Upper lobe of left lung (tissue), 6 donors: ENCODE measurements around the gene PAWR. TPM values are rescaled to one million over a fixed set of nuclear protein-coding genes. Genes with fewer than 3 reads are reported as not detected.

Source experiments
- ATAC-seq, 2 donors: fragments of 200-7000 bp; cut with Tn5 transposase; one replicate each; pipeline ENCODE4 v1.9.1; 2022; ENCODE audit warnings: mild to moderate bottlenecking in 2 of 2, moderate library complexity in 2 of 2; ENCODE audit not compliant: low FRiP score in 2 of 2
- DNase-seq, 2 donors: peaks; one replicate each; pipeline ENCODE4 v3.0.0-alpha.2; 2019 to 2020
- H3K27ac ChIP-seq, 4 donors: fragments of 200-600 bp; sonication (generic); one replicate each; pipeline ENCODE4 v1.5.1; 2016 to 2019
- H3K27me3 ChIP-seq, 4 donors: fragments of 200-600 bp; sonication (generic); one replicate each; pipeline ENCODE4 v1.5.1; 2017 to 2019
- H3K36me3 ChIP-seq, 4 donors: fragments of 200-600 bp; sonication (generic); one replicate each; pipeline ENCODE4 v1.5.1; 2016 to 2019
- H3K4me1 ChIP-seq, 4 donors: fragments of 200-600 bp; sonication (generic); one replicate each; pipeline ENCODE4 v1.5.1; 2018 to 2019
- H3K4me3 ChIP-seq, 4 donors: fragments of 200-600 bp; sonication (generic); one replicate each; pipeline ENCODE4 v1.5.1; 2017 to 2019; ENCODE audit warnings: mild to moderate bottlenecking in 2 of 4, moderate library complexity in 1 of 4
- H3K9me3 ChIP-seq, 4 donors: fragments of 200-600 bp; sonication (generic); one replicate each; pipeline ENCODE4 v1.5.1; 2018 to 2019
- CTCF ChIP-seq, 6 experiments: fragments of 450-650 bp in 4 of 6; fragments of 200-600 bp in 2 of 6; sonication (generic) in 2 of 6; IDR thresholded peaks; one replicate each; pipeline ENCODE4 v1.5.1; 2016 to 2019; ENCODE audit warnings: antibody characterized with exemption in 6 of 6
- EP300 ChIP-seq, 4 donors: sonication (generic); formaldehyde crosslinking; IDR thresholded peaks; one replicate each; pipeline ENCODE4 v1.5.1; 2017; ENCODE audit warnings: antibody characterized with exemption in 4 of 4, control low read depth in 2 of 4
- POLR2A ChIP-seq, 4 donors: fragments of 450-650 bp; IDR thresholded peaks; one replicate each; pipeline ENCODE4 v1.5.1; 2016 to 2017; ENCODE audit warnings: antibody characterized with exemption in 4 of 4, mild to moderate bottlenecking in 2 of 4
- POLR2AphosphoS5 ChIP-seq, 2 donors: sonication (generic); formaldehyde crosslinking; IDR thresholded peaks; one replicate each; pipeline ENCODE4 v1.5.1; 2017; ENCODE audit warnings: antibody characterized with exemption in 2 of 2
- WGBS, 2 donors: methylation state at CpG; one replicate each; pipeline ENCODE4 v1.1.5; 2017 to 2018; 5-methylcytosine and 5-hydroxymethylcytosine counted together
- total RNA-seq, 6 donors: library from RNA; depleted of rRNA in 4 of 6; stranded (reverse); fragments of >200 nt in 4 of 6; gene quantifications; one replicate each; pipeline versions ENCODE4 v1.1.0 to v1.2.1, GENCODE V29; 2016 to 2021
- donor health status: DM: no; HTN: no; CAD: no; lungs with moderate emphysema.
- donor health status: DM: no; HTN: yes; CAD: no; lungs with severe emphysema.

Gene PAWR
- total RNA-seq, 6 donors from 2014 or later: 45.1 to 88.0 (median 58.3) TPM

- no peak overlapping the region for H3K27ac ChIP-seq
- TF ChIP-seq CTCF (IDR thresholded peaks at IDR 0.05) (no peak), POLR2AphosphoS5 (IDR thresholded peaks at IDR 0.05) (no peak), POLR2A (IDR thresholded peaks at IDR 0.05) (no peak), EP300 (IDR thresholded peaks at IDR 0.05) (no peak)
- peaks cover 0 to 9% (median 0%) of the 10 kb centered on the region in 4 donors for H3K9me3 ChIP-seq
- peaks cover 19 to 34% (median 31%) of the 10 kb centered on the region in 4 donors for H3K4me1 ChIP-seq
- no peak overlapping the region for H3K4me3 ChIP-seq
- H3K27me3 ChIP-seq: no peaks in the 10 kb centered on the region
- 78 to 86% methylated on average over 3 of the region's 3 CpGs for WGBS, 2 donors
- DNase-seq (no peak), ATAC-seq (no peak)
- H3K36me3 ChIP-seq: peaks cover 0 to 4% (median 0%) of the 10 kb centered on the region in 4 donors
These were observed 127.6 kb downstream of the PAWR start for GRCh38 chr12:79563021-79563740.

DNA sequence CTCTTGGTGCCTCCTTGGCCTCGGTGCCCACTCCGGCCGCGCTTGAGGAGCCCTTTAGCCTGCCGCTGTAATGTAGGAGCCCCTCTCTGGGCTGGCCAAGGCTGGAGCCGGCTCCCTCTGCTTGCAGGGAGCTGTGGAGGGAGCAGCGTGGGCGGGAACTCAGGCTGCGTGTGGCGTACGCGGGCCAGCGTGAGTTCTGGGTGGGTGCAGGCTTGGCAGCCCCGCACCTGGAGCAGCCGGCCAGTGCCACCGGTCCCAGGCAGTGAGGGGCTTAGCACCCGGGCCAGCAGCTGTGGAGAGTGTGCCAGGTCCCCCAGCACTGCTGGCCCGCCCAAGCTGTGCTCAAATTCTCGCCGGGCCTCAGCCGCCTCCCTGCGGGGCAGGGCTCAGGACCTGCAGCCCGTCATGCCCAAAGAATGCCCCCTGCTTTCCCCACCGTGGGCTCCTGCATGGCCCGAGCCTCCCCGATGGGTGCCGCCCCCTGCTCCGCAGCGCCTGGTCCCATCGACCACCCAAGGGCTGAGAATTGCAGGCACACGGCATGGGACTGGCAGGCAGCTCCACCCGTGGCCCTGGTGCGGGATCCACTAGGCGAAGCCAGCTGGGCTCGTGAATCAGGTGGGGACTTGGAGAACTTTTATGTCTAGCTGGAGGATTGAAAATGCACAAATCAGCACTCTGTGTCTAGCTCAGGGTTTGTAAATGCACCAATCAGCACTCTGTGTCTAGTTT lies 129.2 kb downstream of the PAWR start:
- Histone ChIP-seq H3K9me3 (peaks cover 0 to 9% (median 0%) of the 10 kb centered on the region in 4 donors), H3K27me3 (no peaks in the 10 kb centered on the region), H3K36me3 (peaks cover 0 to 4% (median 0%) of the 10 kb centered on the region in 4 donors), H3K4me3 (no peak overlapping the region), H3K4me1 (peaks cover 18 to 36% (median 25%) of the 10 kb centered on the region in 4 donors), H3K27ac (no peak overlapping the region)
- WGBS, 2 donors: 96 to 97% methylated on average over 27 to 33 of the region's 35 CpGs
- TF ChIP-seq CTCF (IDR thresholded peaks at IDR 0.05): no peak
- no peak for TF ChIP-seq POLR2A (IDR thresholded peaks at IDR 0.05)
- no peak for TF ChIP-seq EP300 (IDR thresholded peaks at IDR 0.05)
- TF ChIP-seq POLR2AphosphoS5 (IDR thresholded peaks at IDR 0.05): no peak
- ATAC-seq (no peak), DNase-seq (peak in 1 of 2 donors; percentile 80)

DNA sequence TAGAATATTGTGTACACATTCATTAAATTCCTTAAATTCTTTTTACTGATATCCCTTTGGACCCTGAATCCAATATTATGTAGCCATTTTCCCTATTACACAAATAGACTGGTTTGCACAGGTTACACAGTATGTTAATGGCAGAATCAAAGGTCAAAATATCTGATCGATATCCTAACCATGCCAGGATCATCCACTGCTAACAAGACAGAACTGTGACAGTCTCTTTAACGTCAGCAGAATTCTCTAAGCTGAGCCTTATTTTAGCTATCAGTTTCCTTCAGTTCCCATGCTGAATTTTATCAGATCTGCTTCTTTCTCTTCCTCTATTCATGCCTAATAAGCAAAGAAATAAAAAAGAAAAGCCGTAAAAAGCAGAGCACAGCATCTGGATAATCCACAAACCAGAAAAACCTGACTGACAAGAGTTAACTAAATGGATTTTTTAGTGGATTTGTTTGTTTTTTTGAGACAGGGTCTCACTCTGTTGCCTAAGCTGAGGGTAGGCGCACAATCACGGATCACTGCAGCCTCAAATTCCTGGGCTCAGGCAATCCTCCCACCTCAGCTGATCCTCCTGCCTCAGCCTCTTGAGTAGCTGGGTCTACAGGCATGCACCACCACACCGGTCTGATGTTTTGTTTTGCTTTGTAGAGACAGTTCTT lies 130.4 kb downstream of the PAWR start:
- no peak for DNase-seq

DNA sequence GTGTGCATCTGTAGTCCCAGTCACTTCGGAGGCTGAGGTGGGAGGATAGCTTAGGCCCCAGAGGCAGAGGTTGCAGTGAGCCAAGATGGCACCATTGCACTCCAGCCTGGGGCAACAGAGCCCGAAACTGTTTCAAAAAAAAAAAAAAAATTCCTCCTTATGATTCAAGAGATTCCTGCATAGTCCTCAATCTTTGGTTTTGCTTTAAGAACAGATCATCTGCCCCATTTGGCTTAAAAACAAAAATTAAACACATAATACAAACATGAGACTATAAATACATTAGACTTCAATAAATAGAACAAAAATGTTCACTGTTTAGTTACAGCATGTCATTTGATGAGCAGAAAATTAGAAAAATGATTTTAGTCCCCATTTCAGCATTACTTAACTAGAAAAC lies 131.2 kb downstream of the PAWR start:
- Histone ChIP-seq H3K4me1 (peaks cover 17 to 40% (median 25%) of the 10 kb centered on the region in 4 donors), H3K27ac (peak overlapping the region in 1 of 4 donors; percentile 57), H3K27me3 (no peaks in the 10 kb centered on the region), H3K36me3 (peaks cover 0 to 4% (median 0%) of the 10 kb centered on the region in 4 donors), H3K9me3 (peaks cover 0 to 9% (median 0%) of the 10 kb centered on the region in 4 donors), H3K4me3 (no peak overlapping the region)
- DNase-seq (no peak), ATAC-seq (no peak)
- 76 to 88% methylated on average over 2 of the region's 2 CpGs for WGBS, 2 donors
- TF ChIP-seq POLR2AphosphoS5 (IDR thresholded peaks at IDR 0.05) (no peak), CTCF (IDR thresholded peaks at IDR 0.05) (no peak), EP300 (IDR thresholded peaks at IDR 0.05) (no peak), POLR2A (IDR thresholded peaks at IDR 0.05) (no peak)

More for the DNA sequence above, 130.4 kb downstream of the PAWR start:
- TF ChIP-seq POLR2AphosphoS5 (IDR thresholded peaks at IDR 0.05): no peak
- peak overlapping the region in 1 of 4 donors; percentile 57 for H3K27ac ChIP-seq
- H3K4me1 ChIP-seq: peaks cover 10 to 34% (median 21%) of the 10 kb centered on the region in 4 donors
- H3K4me3 ChIP-seq: no peak overlapping the region
- peaks cover 0 to 4% (median 0%) of the 10 kb centered on the region in 4 donors for H3K36me3 ChIP-seq
- no peak for ATAC-seq
- no peaks in the 10 kb centered on the region for H3K27me3 ChIP-seq
- WGBS, 2 donors: 65 to 71% methylated on average over 6 of the region's 6 CpGs
- peaks cover 0 to 9% (median 0%) of the 10 kb centered on the region in 4 donors for H3K9me3 ChIP-seq
